ENCODE measurements around the gene EIF3I.

EIF3I gene

DNA sequence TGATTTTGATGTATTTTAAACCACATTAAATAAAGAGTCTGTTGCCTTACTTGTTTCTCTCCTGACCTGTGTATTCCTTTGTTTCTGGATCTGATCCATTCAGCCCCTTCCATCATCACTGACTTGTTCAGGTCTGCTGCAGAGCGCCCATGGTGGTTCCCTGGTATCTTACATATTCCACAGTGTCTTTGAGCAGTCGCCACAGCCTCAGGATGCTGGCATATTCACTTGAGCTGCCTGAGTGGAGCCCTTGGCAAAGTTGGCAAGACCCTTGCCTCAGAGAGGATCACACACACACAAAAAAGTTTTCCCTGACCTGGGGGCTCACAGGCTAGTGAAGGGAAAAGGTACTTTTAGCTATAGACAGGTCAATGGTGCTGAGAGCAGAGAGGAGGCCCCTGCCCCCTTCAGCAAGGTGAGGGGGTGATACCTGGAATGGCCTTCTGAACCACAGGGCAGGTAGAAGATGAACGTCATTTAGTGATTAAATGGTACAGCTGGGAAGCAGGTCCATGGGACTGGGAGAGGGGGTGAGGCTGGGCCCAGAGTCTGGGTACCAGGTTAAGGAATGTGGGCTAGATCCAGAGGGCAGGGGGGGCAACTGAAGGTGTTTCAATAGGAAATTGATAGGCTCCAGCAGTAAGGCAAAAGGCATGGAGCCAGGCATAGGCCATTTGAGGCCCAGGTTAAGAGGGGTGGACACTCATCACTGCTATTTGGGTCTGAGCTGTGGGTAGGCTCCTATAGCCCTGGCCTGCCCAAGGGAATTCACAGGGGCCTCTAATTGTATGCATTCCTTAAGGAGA, 23.8 kb upstream of the EIF3I start:
- WGBS, 2 experiments (ENCODE audit: insufficient coverage in 2 of 2): 87 to 100% methylated on average over 2 to 3 of the region's 3 CpGs
- H3K4me3 ChIP-seq (ENCODE audit: extremely low read depth, insufficient read depth, low read length, poor library complexity, severe bottlenecking): no peak overlapping the region
- peaks cover 48% of the 10 kb centered on the region for H3K36me3 ChIP-seq (ENCODE audit: control insufficient read depth, insufficient read depth, low read length)
- peak overlapping the region; percentile 16 for H3K27ac ChIP-seq (ENCODE audit: low read depth, low read length, severe bottlenecking)
- H3K4me1 ChIP-seq (ENCODE audit: control insufficient read depth, insufficient read depth, low read length, poor library complexity, severe bottlenecking): peaks cover 10% of the 10 kb centered on the region
- no peaks in the 10 kb centered on the region for H3K9me3 ChIP-seq (ENCODE audit: control insufficient read depth, low read length)

DNA sequence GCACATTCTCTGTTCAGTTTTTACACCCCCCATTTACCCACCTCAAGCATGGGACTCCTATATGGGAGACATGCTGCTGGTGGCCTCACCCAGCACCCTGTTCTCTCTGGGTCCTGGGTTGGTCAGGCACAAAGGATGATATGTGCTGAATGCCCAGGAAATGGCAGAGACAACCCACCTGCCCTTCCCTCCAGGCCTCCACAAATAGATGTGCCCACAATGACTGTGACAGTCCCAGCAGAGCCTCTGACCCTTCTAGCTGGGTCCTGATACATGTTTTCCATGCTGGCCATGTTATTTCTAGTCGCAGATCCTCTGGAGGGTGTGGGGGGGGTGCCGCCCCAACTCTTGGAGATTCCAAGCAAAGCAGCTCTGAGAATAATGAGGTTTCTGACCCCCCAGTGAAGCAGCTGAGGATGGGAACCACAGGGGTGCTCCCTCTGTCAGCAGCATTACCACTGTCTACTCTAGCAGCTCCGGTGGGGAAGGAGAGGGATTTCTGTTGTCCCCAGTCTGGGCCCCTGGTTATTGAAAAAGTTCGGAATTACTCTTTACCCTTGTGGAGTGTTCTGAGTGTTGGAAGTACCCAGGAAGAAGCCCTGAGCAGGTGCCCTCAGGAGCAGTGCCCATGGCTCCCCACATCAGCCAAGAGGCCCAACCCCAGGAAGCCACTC, 23.0 kb upstream of the EIF3I start:
- Histone ChIP-seq H3K4me1 (ENCODE audit: control insufficient read depth, insufficient read depth, low read length, poor library complexity, severe bottlenecking) (peaks cover 10% of the 10 kb centered on the region), H3K9me3 (ENCODE audit: control insufficient read depth, low read length) (no peaks in the 10 kb centered on the region), H3K36me3 (ENCODE audit: control insufficient read depth, insufficient read depth, low read length) (peaks cover 40% of the 10 kb centered on the region), H3K27ac (ENCODE audit: low read depth, low read length, severe bottlenecking) (peak overlapping the region; percentile 29), H3K4me3 (ENCODE audit: extremely low read depth, insufficient read depth, low read length, poor library complexity, severe bottlenecking) (no peak overlapping the region)
- 79 to 92% methylated on average over 2 of the region's 4 CpGs for WGBS, 2 experiments (ENCODE audit: insufficient coverage in 2 of 2)

DNA sequence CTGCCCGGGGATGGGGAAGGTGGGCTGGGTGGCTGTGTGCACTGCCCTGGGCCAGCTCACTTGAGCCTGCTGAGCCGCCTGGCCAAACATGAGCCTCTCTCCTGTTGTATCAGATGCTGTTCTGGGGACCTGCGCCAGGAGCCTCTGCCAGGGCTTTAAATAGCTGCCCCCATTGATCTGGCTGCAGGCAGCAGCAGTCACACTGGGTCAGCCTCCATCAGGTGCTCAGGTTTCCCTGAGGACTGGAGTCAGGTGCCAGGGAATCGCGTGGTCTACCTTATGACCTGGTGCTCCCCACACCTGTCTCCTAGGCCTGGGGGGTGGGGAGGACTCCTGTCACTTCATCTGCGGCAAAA, 22.5 kb upstream of the EIF3I start:
- Histone ChIP-seq H3K4me1 (ENCODE audit: control insufficient read depth, insufficient read depth, low read length, poor library complexity, severe bottlenecking) (peaks cover 10% of the 10 kb centered on the region), H3K36me3 (ENCODE audit: control insufficient read depth, insufficient read depth, low read length) (peaks cover 35% of the 10 kb centered on the region), H3K27ac (ENCODE audit: low read depth, low read length, severe bottlenecking) (peak overlapping the region; percentile 88), H3K9me3 (ENCODE audit: control insufficient read depth, low read length) (no peaks in the 10 kb centered on the region), H3K4me3 (ENCODE audit: extremely low read depth, insufficient read depth, low read length, poor library complexity, severe bottlenecking) (peak overlapping the region; percentile 55)
- 62 to 63% methylated on average over 2 to 3 of the region's 6 CpGs for WGBS, 2 experiments (ENCODE audit: insufficient coverage in 2 of 2)

DNA sequence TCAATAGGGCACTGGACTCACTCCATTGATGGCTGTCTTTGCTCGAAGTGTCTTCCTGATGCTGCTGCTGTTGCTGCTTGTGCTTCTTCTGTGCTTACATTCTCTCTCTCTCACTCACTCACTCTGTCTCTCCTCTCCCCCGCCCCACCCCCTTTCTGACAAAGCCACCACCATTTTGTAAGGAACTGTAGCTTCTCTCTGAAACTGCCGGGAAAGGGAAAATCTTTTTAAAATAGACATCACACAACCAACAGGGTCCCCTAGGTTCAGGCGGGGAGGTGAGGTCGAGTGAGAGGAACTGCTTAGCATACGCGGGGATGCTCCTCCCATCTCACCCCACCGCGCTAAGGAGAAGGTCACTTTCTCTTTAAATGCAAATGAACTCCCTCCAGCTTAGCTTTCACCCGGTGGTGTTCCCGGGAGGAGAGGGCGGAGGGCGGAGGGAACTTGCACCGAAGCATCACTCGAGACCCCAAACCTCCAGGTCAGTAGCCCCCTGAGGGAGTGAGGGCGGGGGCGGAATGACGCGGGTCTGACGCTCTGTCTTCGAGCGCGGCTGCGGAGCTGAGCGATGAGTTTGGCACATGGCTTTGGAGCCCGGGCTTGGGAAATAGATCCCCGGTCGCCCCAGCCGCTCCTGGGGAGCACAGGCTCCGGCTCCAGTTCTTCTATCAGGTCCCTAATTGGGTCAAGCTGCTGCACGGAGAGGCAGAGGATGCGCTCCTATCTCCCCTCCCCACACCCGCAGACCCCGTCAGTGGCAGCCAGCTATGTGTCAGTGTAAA, 21.8 kb upstream of the EIF3I start, which contains the start of gene CCDC28B:
TSS of gene CCDC28B (plus strand) at position 370 of the 785 bp plus-strand sequence. CDS start 1,341 bp downstream, outside the sequence.
- Histone ChIP-seq H3K4me3 (ENCODE audit: extremely low read depth, insufficient read depth, low read length, poor library complexity, severe bottlenecking) (peak within 1 kb of the TSS; percentile 55), H3K4me1 (ENCODE audit: control insufficient read depth, insufficient read depth, low read length, poor library complexity, severe bottlenecking) (peaks cover 10% of the 10 kb centered on the region), H3K27ac (ENCODE audit: low read depth, low read length, severe bottlenecking) (peak within 1 kb of the TSS; percentile 88), H3K9me3 (ENCODE audit: control insufficient read depth, low read length) (no peaks in the 10 kb centered on the region), H3K36me3 (ENCODE audit: control insufficient read depth, insufficient read depth, low read length) (peaks cover 28% of the 10 kb centered on the region)
- 0% methylated on average over 16 to 19 of the region's 34 CpGs for WGBS, 2 experiments (ENCODE audit: insufficient coverage in 2 of 2)

DNA sequence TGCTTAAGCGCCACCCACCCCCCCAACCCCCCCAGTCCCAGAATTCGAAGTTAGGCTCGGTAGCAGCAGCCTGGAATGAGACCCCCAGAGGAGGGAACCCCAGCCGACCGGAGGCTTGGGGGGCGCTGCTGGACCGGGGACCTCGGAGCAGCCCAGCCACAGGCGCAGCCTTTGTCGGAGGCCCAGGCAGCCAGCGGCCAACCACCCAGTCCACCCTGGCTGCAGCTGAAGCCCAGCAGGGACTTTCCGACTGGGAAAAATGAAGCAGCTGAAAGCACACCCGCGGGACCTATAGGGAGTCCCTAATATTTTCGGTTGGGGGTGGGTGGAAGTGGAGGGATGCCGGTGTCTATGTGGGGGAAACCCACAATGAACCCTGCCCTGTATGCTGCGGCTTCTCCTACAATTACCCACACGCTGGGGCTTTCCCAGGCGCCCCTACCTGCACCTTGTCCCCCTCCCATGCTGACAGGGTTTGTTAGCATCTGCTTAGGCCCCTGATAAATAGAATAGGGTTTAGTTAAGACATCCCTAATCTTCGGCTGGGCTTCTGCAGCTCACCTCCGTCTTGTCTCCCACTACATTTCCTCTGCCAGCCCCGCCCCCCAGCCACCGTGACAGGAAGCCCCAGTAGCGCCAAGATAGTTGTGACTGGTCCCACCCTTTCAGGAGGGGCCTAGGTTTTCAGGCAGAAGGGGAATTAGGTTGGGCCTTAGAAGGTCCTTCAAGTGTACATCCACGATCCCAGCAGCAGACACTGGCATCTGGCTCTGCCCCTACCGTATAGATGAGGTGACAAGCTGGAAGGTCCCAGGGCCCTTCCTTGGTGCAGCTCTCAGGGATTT, 21.0 kb upstream of the EIF3I start:
- WGBS, 2 experiments (ENCODE audit: insufficient coverage in 2 of 2): 6 to 15% methylated on average over 9 to 19 of the region's 26 CpGs
- Histone ChIP-seq H3K4me3 (ENCODE audit: extremely low read depth, insufficient read depth, low read length, poor library complexity, severe bottlenecking) (peak overlapping the region; percentile 55), H3K27ac (ENCODE audit: low read depth, low read length, severe bottlenecking) (peak overlapping the region; percentile 88), H3K36me3 (ENCODE audit: control insufficient read depth, insufficient read depth, low read length) (peaks cover 20% of the 10 kb centered on the region), H3K9me3 (ENCODE audit: control insufficient read depth, low read length) (no peaks in the 10 kb centered on the region), H3K4me1 (ENCODE audit: control insufficient read depth, insufficient read depth, low read length, poor library complexity, severe bottlenecking) (peaks cover 10% of the 10 kb centered on the region)

DNA sequence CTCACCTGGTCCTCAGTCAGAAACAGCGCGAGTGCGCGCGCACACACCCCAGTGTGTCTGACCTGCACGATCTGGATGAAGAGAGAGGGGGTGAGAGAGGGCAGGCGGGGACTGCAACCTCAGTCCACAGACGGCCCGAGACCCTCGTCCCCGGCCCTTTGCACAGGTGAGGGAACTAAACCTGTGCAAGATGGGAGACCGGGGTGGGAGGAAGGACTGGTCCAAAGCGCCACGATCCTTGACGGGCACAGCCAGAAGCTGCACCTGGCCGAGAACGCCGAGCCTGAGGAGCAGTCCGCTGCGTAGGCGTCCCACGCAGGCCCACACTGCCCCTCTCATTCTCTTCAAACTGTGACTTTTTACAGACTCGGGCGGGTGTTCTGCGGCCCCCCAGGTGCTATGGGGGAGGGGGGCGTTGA, 17.3 kb upstream of the EIF3I start:
- WGBS, 2 experiments (ENCODE audit: insufficient coverage in 2 of 2): 75 to 78% methylated on average over 12 to 18 of the region's 26 CpGs
- Histone ChIP-seq H3K36me3 (ENCODE audit: control insufficient read depth, insufficient read depth, low read length) (peaks cover 11% of the 10 kb centered on the region), H3K27ac (ENCODE audit: low read depth, low read length, severe bottlenecking) (peak overlapping the region; percentile 13), H3K4me3 (ENCODE audit: extremely low read depth, insufficient read depth, low read length, poor library complexity, severe bottlenecking) (peak overlapping the region; percentile 68), H3K9me3 (ENCODE audit: control insufficient read depth, low read length) (no peaks in the 10 kb centered on the region), H3K4me1 (ENCODE audit: control insufficient read depth, insufficient read depth, low read length, poor library complexity, severe bottlenecking) (peaks cover under 1% of the 10 kb centered on the region)

DNA sequence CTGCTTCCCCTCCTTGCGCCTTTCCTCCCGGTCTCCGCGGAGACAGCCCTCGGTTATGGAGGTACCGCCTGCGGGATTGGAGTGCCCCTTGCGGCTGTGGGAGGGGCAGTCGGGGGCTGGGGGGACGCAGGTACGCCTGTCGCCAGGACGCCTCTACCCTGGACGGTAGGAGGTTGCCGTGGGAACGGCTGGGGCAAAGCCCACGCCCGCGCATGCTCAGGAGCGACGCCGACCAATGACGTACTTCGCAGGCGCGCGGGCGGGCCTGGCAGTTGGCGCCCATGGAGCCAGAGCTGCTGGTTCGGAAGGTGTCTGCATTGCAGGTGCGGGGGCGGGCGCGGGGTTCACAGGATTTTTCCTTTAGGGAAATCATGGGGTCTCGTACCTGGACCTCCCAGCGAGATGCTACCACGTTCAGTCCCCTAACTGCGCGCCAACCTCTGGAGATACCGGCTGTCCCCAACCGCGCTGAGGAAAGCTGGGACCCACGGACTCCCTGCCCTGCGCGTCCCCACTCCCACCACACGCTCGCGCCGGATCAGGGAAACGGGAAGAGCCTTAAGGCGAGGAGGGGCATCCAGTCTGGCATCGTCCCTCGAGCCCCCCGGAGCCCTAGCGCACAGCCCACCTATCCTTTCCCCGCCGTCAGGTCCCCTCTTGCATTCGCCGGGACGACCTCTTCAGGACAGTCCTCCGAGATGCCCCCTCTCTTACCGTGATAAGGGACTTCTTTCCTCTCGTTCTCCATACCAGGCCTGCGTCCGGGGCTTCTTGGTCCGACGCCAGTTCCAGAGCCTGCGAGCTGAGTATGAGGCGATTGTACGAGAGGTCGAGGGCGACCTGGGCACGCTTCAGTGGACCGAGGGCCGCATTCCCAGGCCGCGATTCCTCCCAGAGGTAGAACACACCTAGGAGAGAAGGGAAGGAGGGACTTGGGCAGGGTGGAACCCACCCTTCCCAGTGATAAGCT, 16.5 kb upstream of the EIF3I start, which contains the start of gene IQCC:
TSS of gene IQCC (plus strand) at position 271 of the 970 bp plus-strand sequence. CDS start at position 282, 11 bp downstream.
- WGBS, 2 experiments (ENCODE audit: insufficient coverage in 2 of 2): 0 to 9% methylated on average over 54 to 67 of the region's 77 CpGs
- Histone ChIP-seq H3K4me3 (ENCODE audit: extremely low read depth, insufficient read depth, low read length, poor library complexity, severe bottlenecking) (peak within 1 kb of the TSS; percentile 68), H3K27ac (ENCODE audit: low read depth, low read length, severe bottlenecking) (peak within 1 kb of the TSS; percentile 23), H3K9me3 (ENCODE audit: control insufficient read depth, low read length) (no peaks in the 10 kb centered on the region), H3K4me1 (ENCODE audit: control insufficient read depth, insufficient read depth, low read length, poor library complexity, severe bottlenecking) (no peaks in the 10 kb centered on the region), H3K36me3 (ENCODE audit: control insufficient read depth, insufficient read depth, low read length) (peaks cover 11% of the 10 kb centered on the region)

DNA sequence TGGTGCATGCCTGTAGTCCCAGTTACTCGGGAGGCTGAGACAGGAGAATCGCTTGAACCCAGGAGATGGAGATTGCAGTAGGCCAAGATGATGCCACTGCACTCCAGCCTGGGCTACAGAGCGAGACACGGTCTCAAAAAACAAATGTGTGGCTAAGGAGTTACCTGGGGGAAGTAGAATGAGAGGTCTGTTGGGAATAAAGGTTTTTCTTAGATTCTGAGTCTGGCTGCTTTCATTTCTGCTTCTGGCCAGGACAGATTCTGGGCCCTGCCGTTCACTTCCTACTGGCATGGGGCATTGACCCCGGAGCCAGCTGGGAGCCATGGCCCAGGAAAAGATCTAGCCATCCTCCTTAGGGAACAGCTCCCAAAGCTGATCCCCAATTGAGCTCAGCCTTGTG, 13.7 kb upstream of the EIF3I start:
- H3K9me3 ChIP-seq (ENCODE audit: control insufficient read depth, low read length): no peaks in the 10 kb centered on the region
- H3K36me3 ChIP-seq (ENCODE audit: control insufficient read depth, insufficient read depth, low read length): peaks cover 14% of the 10 kb centered on the region
- H3K4me3 ChIP-seq (ENCODE audit: extremely low read depth, insufficient read depth, low read length, poor library complexity, severe bottlenecking): no peak overlapping the region
- no peak overlapping the region for H3K27ac ChIP-seq (ENCODE audit: low read depth, low read length, severe bottlenecking)
- WGBS, 2 experiments (ENCODE audit: insufficient coverage in 2 of 2): 95 to 99% methylated on average over 5 to 6 of the region's 6 CpGs
- no peaks in the 10 kb centered on the region for H3K4me1 ChIP-seq (ENCODE audit: control insufficient read depth, insufficient read depth, low read length, poor library complexity, severe bottlenecking)

DNA sequence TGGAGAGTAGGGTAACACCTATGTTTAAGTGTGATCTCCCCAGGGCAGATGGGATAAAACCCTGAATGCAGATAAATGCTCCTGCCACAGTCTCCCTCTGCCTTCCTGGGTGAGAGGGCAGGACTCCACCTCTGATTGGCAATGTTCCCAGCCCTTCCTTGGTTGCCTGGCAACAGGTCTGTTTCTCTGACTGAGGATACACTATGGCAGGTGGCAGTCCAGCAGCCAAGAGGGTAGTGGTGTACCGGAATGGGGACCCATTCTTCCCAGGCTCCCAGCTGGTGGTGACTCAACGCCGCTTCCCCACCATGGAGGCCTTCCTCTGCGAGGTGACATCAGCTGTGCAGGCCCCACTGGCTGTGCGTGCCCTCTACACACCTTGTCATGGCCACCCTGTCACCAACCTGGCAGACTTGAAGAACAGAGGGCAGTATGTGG, 13.3 kb upstream of the EIF3I start, which contains the start of gene DCDC2B:
TSS of gene DCDC2B (plus strand) at position 199 of the 438 bp plus-strand sequence. CDS start at position 204, 5 bp downstream.
- 90 to 98% methylated on average over 4 to 5 of the region's 5 CpGs for WGBS, 2 experiments (ENCODE audit: insufficient coverage in 2 of 2)
- Histone ChIP-seq H3K27ac (ENCODE audit: low read depth, low read length, severe bottlenecking) (no peak within 1 kb of the TSS), H3K4me3 (ENCODE audit: extremely low read depth, insufficient read depth, low read length, poor library complexity, severe bottlenecking) (no peak within 1 kb of the TSS), H3K36me3 (ENCODE audit: control insufficient read depth, insufficient read depth, low read length) (peaks cover 17% of the 10 kb centered on the region), H3K4me1 (ENCODE audit: control insufficient read depth, insufficient read depth, low read length, poor library complexity, severe bottlenecking) (no peaks in the 10 kb centered on the region), H3K9me3 (ENCODE audit: control insufficient read depth, low read length) (no peaks in the 10 kb centered on the region)
